GM12891 (cell line): ENCODE results near the gene LSM3. TPM values are rescaled to one million over a fixed set of nuclear protein-coding genes. Genes with fewer than 3 reads are reported as not detected.

Experiments used
- DNase-seq: peaks from one replicate; pipeline ENCODE4 v3.0.0; 2011; ENCODE audit warnings: low spot score; ENCODE audit not compliant: insufficient read length
- FAIRE-seq: peaks from 2 replicates; lab custom pipeline; 2011; peaks lifted over from hg19 to GRCh38; lab: Jason Lieb, UNC
- PAX5 ChIP-seq: IDR thresholded peaks from 2 replicates; pipeline ENCODE4 v1.6.1; 2011; ENCODE audit warnings: low read length, moderate library complexity, mild to moderate bottlenecking; ENCODE audit not compliant: insufficient read depth, severe bottlenecking
- POLR2A ChIP-seq: IDR thresholded peaks from 2 replicates; pipeline ENCODE4 v1.6.1; 2011; ENCODE audit warnings: low read depth, low read length, control low read depth
- POLR2AphosphoS5 ChIP-seq: IDR thresholded peaks from 2 replicates; pipeline ENCODE4 v1.6.1; 2011; ENCODE audit warnings: low read depth, low read length, control low read depth
- POU2F2 ChIP-seq: IDR thresholded peaks from 2 replicates; pipeline ENCODE4 v1.6.1; 2011; ENCODE audit warnings: low read depth, mild to moderate bottlenecking, control low read depth, low read length, moderate library complexity
- SPI1 ChIP-seq: IDR thresholded peaks from 2 replicates; pipeline ENCODE4 v1.6.1; 2011; ENCODE audit warnings: low read depth, low read length, control low read depth
- TAF1 ChIP-seq: IDR thresholded peaks from 2 replicates; pipeline ENCODE4 v1.6.1; 2011; ENCODE audit warnings: low read depth, low read length, control low read depth
- polyA plus RNA-seq: library from polyadenylated mRNA; unstranded; fragments of >200 nt; gene quantifications from one replicate; pipeline ENCODE4 v1.2.1, GENCODE V29; 2012; ENCODE audit warnings: low read depth, missing spikeins, inconsistent platforms; ENCODE audit not compliant: missing spikeins

LSM3 gene
- 21.3 TPM for polyA plus RNA-seq

GRCh38 chr3:14178247-14179113 lies at the start of gene LSM3, which contains the start of gene XPC:
Gene LSM3 (plus strand): TSS chr3:14178817. CDS start chr3:14178861, 44 bp downstream.
Gene XPC (minus strand): TSS chr3:14178601. CDS start chr3:14178568, 33 bp downstream.
- peak; percentile 71 for TF ChIP-seq TAF1
- no peak for TF ChIP-seq SPI1
- TF ChIP-seq PAX5: no peak
- peak; percentile 83 for TF ChIP-seq POLR2A
- TF ChIP-seq POLR2AphosphoS5: peak; percentile 85
- TF ChIP-seq POU2F2: peak; percentile 58
- DNase-seq (peak; percentile 73), FAIRE-seq (peak; percentile 98)

- TF ChIP-seq POLR2AphosphoS5 (no peak), SPI1 (no peak), TAF1 (no peak), POLR2A (no peak), POU2F2 (no peak), PAX5 (no peak)
- no peak for DNase-seq
- FAIRE-seq: no peak
Observed at GRCh38 chr3:14129296-14129695, 49.3 kb upstream of the LSM3 start.

- DNase-seq: no peak
- no peak for TF ChIP-seq PAX5
- no peak for TF ChIP-seq TAF1
- TF ChIP-seq POU2F2: no peak
- no peak for TF ChIP-seq SPI1
- TF ChIP-seq POLR2AphosphoS5: no peak
- TF ChIP-seq POLR2A: no peak
Observed at GRCh38 chr3:14130230-14130629, 48.4 kb upstream of the LSM3 start.

DNA sequence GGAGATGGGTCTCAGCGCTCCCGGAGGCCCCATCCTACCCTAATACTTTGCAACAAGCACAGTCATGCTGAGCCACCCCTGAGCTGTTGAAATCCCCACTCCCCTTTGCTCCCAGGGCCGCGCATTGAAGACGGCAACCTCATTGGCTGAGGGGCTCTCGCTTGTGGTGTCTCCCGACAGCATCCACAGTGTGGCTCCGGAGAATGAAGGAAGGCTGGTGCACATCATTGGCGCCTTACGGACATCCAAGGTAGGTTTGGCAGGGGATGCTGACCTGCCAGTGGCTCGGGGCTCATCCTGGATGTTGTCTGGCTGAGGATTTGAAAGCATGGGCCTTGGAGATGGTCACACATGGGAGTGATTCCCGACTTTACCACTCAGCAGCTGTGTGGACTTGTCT lies 47.9 kb upstream of the LSM3 start:
- FAIRE-seq (no peak), DNase-seq (no peak)
- TF ChIP-seq POLR2A: no peak
- TF ChIP-seq SPI1: no peak
- TF ChIP-seq PAX5: no peak
- no peak for TF ChIP-seq POU2F2
- no peak for TF ChIP-seq TAF1
- TF ChIP-seq POLR2AphosphoS5: no peak

More at GRCh38 chr3:14130230-14130629, 48.4 kb upstream of the LSM3 start:
- FAIRE-seq: no peak

- DNase-seq: no peak
- FAIRE-seq: no peak
- no peak for TF ChIP-seq POLR2A
- no peak for TF ChIP-seq POU2F2
- TF ChIP-seq PAX5: no peak
- no peak for TF ChIP-seq SPI1
- TF ChIP-seq TAF1: no peak
- TF ChIP-seq POLR2AphosphoS5: no peak
Observed at GRCh38 chr3:14131134-14131533, 47.5 kb upstream of the LSM3 start.

GRCh38 chr3:14132120-14132519 lies 46.5 kb upstream of the LSM3 start:
- no peak for TF ChIP-seq SPI1
- TF ChIP-seq POLR2A: no peak
- no peak for TF ChIP-seq PAX5
- no peak for TF ChIP-seq POU2F2
- no peak for TF ChIP-seq TAF1
- FAIRE-seq: no peak
- no peak for DNase-seq

- DNase-seq (no peak), FAIRE-seq (no peak)
- TF ChIP-seq POU2F2 (no peak), POLR2A (no peak), PAX5 (no peak), TAF1 (no peak), POLR2AphosphoS5 (no peak), SPI1 (no peak)
Observed at GRCh38 chr3:14132689-14133088, 45.9 kb upstream of the LSM3 start.

- no peak for DNase-seq
- FAIRE-seq: no peak
- TF ChIP-seq POLR2A: no peak
- no peak for TF ChIP-seq SPI1
- no peak for TF ChIP-seq TAF1
- no peak for TF ChIP-seq POLR2AphosphoS5
- TF ChIP-seq PAX5: no peak
Observed at GRCh38 chr3:14133188-14133800, 45.3 kb upstream of the LSM3 start.

GRCh38 chr3:14133876-14134275 lies 44.7 kb upstream of the LSM3 start:
- no peak for FAIRE-seq
- DNase-seq: no peak
- TF ChIP-seq SPI1: no peak
- no peak for TF ChIP-seq POLR2A
- TF ChIP-seq POLR2AphosphoS5: no peak

DNA sequence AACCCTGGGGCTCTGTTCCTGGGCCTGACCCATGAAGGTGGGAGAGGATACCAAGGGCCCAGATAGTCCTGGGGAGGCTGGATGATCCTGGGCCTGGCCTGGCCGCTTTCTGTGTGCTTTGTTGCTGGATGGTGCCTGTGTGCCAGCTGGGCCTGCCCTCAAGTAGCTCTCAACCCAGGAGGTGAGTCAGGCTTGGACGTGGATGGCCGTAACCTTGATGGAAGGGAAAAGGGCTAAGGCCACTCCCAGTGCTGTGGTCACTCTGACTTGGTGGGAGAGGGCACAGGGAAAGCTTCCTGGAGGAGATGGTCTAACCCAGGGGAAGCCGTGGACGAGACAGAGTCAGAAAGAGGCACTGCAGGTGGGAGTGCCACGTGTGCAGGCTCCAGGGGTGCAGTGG lies 44.3 kb upstream of the LSM3 start:
- DNase-seq (no peak), FAIRE-seq (no peak)
- no peak for TF ChIP-seq POLR2A
- no peak for TF ChIP-seq SPI1
- no peak for TF ChIP-seq PAX5
- TF ChIP-seq POU2F2: no peak
- TF ChIP-seq TAF1: no peak
- TF ChIP-seq POLR2AphosphoS5: no peak
